Stimulated activated CD4-positive, alpha-beta T cell treated with anti-CD3 and anti-CD28 coated beads, Interleukin-4, amount 100 ng/mL, for 4 hours (primary cell): ENCODE data around the gene CNOT6.

Experiments
- DNase-seq, 2 experiments: peaks; one replicate each; pipeline ENCODE4 v3.0.0-alpha.2; 2020

The CNOT6 gene

GRCh38 chr5:180624587-180624986 lies 130.4 kb downstream of the CNOT6 start:
- no peak for DNase-seq

- DNase-seq = no peak
These were observed 131.1 kb downstream of the CNOT6 start for GRCh38 chr5:180625125-180625790.

GRCh38 chr5:180625791-180626660 lies 131.8 kb downstream of the CNOT6 start:
- no peak for DNase-seq

GRCh38 chr5:180626661-180627385 lies 132.6 kb downstream of the CNOT6 start:
- DNase-seq = no peak

GRCh38 chr5:180627386-180628120 lies 133.4 kb downstream of the CNOT6 start:
- DNase-seq = no peak
